Activated CD8-positive, alpha-beta memory T cell treated with anti-CD3 and anti-CD28 coated beads, Interleukin-2, amount 50 U/mL, for 1 hour (primary cell): ENCODE data around the gene MOV10.

Experiments used
- DNase-seq: peaks from one replicate; pipeline ENCODE4 v3.0.0-alpha.2; 2020; ENCODE audit errors: extremely low read depth

The MOV10 gene

GRCh38 chr1:112675728-112676381 lies 1.4 kb downstream of the MOV10 start:
- no peak for DNase-seq

- DNase-seq: no peak
These were observed 2.1 kb downstream of the MOV10 start for GRCh38 chr1:112676543-112676942.

GRCh38 chr1:112677501-112677900 lies 3.0 kb downstream of the MOV10 start:
- no peak for DNase-seq

GRCh38 chr1:112678605-112679004 lies 4.1 kb downstream of the MOV10 start:
- DNase-seq: no peak

- no peak for DNase-seq
These were observed 11.5 kb downstream of the MOV10 start for GRCh38 chr1:112685913-112686312.

- DNase-seq: no peak
These were observed 12.0 kb downstream of the MOV10 start for GRCh38 chr1:112686417-112686816.

GRCh38 chr1:112686835-112687234 lies 12.4 kb downstream of the MOV10 start:
- DNase-seq: no peak

- DNase-seq: no peak
These were observed 12.9 kb downstream of the MOV10 start for GRCh38 chr1:112687361-112687760.

- no peak for DNase-seq
These were observed 13.5 kb downstream of the MOV10 start for GRCh38 chr1:112687785-112688496.

GRCh38 chr1:112688781-112689193 lies 14.3 kb downstream of the MOV10 start:
- no peak for DNase-seq

GRCh38 chr1:112689196-112689841 lies 14.9 kb downstream of the MOV10 start:
- no peak for DNase-seq

- DNase-seq: no peak
These were observed 15.4 kb downstream of the MOV10 start for GRCh38 chr1:112689842-112690237.

- DNase-seq: no peak
These were observed 18.2 kb downstream of the MOV10 start for GRCh38 chr1:112692681-112693080.

- DNase-seq: no peak
These were observed 19.4 kb downstream of the MOV10 start for GRCh38 chr1:112693821-112694220.

- no peak for DNase-seq
These were observed 20.0 kb downstream of the MOV10 start for GRCh38 chr1:112694363-112694929.

GRCh38 chr1:112695276-112695675 lies 20.8 kb downstream of the MOV10 start:
- no peak for DNase-seq

- no peak for DNase-seq
These were observed 22.3 kb downstream of the MOV10 start for GRCh38 chr1:112696578-112697314.

- DNase-seq: no peak
These were observed 23.3 kb downstream of the MOV10 start for GRCh38 chr1:112697781-112698201.

GRCh38 chr1:112698366-112699310 lies 24.2 kb downstream of the MOV10 start:
- DNase-seq: no peak

GRCh38 chr1:112699425-112700144 lies 25.1 kb downstream of the MOV10 start:
- no peak for DNase-seq
